ENCODE results near the gene SUSD4.

SUSD4 gene

DNA sequence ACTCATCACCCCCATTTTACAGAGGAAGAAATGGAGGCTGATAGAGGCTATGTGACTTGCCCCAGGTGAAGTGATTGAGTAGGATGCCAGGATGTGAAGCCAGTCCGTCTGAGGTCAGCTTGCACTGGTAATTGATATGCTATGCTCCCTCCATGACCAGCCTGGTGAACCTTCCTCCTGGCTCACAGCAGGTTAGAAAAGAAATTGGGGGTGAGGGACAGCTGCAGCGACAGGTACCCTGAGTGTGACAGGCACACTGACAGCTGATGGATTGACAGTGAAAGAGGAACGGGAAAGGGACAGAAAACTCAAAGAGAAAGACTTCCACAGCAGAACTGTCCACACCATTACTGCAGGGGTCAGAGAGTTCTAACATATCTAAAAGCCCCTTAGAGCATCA is 102.1 kb downstream of the SUSD4 start:
- POLR2A ChIA-PET = no interaction called here
- CTCF ChIA-PET = no interaction called here
- no peak overlapping the region for H3K4me3 ChIP-seq (ENCODE audit: low read depth, low read length)
- no peak for DNase-seq (ENCODE audit: low read depth, low spot score)
- TF ChIP-seq, protein P1, sequence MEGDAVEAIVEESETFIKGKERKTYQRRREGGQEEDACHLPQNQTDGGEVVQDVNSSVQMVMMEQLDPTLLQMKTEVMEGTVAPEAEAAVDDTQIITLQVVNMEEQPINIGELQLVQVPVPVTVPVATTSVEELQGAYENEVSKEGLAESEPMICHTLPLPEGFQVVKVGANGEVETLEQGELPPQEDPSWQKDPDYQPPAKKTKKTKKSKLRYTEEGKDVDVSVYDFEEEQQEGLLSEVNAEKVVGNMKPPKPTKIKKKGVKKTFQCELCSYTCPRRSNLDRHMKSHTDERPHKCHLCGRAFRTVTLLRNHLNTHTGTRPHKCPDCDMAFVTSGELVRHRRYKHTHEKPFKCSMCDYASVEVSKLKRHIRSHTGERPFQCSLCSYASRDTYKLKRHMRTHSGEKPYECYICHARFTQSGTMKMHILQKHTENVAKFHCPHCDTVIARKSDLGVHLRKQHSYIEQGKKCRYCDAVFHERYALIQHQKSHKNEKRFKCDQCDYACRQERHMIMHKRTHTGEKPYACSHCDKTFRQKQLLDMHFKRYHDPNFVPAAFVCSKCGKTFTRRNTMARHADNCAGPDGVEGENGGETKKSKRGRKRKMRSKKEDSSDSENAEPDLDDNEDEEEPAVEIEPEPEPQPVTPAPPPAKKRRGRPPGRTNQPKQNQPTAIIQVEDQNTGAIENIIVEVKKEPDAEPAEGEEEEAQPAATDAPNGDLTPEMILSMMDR (IDR thresholded peaks at IDR 0.05; ENCODE audit: insufficient read depth, low read length, missing control alignments) = no peak

DNA sequence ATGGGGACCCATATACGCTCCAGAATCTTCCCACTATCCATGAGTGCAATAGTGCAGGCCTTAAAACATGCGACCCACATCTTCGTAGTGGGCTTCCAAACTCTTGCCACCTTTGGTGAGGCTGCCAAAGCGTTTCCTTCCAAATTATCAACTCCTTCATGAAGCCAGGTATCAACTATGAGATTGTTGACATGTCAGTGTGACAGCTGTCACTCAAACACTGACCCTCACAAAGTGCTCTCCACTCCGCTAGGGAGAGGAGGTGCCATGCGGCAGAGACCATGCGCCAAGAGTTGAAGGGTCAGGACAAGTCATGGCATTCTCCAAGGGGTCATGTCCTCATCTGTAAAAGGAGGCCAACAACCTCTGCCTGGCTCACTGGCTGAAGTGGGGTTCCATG is 103.3 kb downstream of the SUSD4 start:
- DNase-seq (ENCODE audit: low read depth, low spot score) = no peak
- TF ChIP-seq, protein P1 (IDR thresholded peaks at IDR 0.05; ENCODE audit: insufficient read depth, low read length, missing control alignments) = no peak
- ChIA-PET POLR2A (no interaction called here), CTCF (interaction anchor here (1.7 kb wide), 1 partner anchor 127 kb away, joined by 4 read pairs; no protein-coding TSS in a partner anchor)
- H3K4me3 ChIP-seq (ENCODE audit: low read depth, low read length) = no peak overlapping the region

DNA sequence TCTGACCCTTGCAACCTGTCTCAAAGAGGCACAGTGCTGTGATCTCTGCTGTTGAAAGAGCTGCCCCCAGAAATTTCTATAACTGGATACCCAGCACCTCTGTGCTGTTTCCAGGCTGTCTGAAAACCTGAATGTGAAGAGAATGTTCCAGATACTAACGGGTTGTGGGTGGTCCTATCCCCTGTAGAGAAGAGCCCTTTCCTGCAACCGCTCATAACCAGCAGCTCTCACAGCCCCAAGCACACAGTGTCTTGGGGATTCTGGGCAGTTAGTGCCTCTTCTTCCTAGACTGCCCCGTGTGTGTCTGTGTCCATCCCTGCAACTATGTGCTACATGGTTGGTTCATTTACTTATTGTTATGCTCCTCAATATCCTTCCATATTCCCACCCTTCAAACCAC is 104.5 kb downstream of the SUSD4 start:
- TF ChIP-seq, protein P1 (IDR thresholded peaks at IDR 0.05; ENCODE audit: insufficient read depth, low read length, missing control alignments) = no peak
- no peak for DNase-seq (ENCODE audit: low read depth, low spot score)
- no peak overlapping the region for H3K4me3 ChIP-seq (ENCODE audit: low read depth, low read length)
- ChIA-PET CTCF (interaction anchor here (1.7 kb wide), 1 partner anchor 126 kb away, joined by 4 read pairs; no protein-coding TSS in a partner anchor), POLR2A (no interaction called here)

DNA sequence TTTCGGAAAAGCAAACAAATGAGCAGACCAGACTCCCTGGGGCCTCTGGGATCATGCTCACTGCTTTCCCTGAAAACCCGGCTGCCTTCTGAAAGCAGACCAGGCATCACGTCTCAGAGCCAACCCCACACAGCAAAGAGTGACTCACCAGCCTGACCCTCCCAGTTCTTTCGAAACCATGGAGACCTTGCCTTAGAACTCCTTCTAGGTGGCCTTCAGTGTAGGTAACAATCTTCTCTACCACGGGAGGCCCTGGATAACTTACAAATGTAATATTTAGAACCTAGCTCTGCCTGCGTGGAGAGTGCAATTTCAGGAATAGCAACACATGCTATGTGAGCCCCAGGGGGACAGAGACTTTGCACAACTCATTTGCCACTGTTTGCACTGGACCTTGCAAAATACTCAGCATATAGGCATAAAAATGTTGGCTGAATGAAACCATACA is 105.2 kb downstream of the SUSD4 start:
- no peak overlapping the region for H3K4me3 ChIP-seq (ENCODE audit: low read depth, low read length)
- POLR2A ChIA-PET = no interaction called here
- TF ChIP-seq, protein P1 (IDR thresholded peaks at IDR 0.05; ENCODE audit: insufficient read depth, low read length, missing control alignments) = no peak
- CTCF ChIA-PET = no interaction called here
- DNase-seq (ENCODE audit: low read depth, low spot score) = no peak

DNA sequence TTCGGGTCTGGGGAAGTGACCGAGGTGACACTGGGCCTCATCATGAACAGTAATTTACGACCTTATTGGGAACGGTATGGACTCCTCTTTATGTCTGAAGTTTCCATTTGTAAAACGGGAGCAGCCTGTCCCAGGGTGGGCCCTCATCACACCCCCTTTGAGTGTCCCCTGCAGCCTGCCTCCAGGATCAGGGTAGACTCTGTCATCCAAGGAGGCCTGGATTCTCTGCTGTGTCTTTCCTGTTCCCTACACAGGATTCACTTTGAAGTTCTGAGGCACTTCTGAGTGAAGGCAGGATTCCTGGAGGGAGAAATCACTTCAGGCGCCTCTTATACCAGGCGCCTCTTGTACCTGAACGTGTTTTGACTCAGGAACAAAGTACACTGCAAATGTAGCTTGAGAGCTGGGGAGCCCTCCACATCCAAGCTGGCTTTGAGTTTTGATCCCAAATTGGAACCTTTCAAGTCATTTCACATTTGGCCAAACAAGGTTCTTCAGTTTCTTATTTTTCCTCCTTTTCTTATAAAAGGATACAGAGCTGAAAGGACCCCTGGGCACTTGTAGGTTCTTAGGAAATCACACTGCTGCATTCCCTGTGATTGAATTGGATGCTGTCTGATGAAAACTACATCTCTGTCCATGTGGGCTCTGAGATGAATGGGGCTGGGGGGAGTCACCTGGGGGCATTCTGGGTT is 106.0 kb downstream of the SUSD4 start:
- POLR2A ChIA-PET = no interaction called here
- no peak overlapping the region for H3K4me3 ChIP-seq (ENCODE audit: low read depth, low read length)
- no peak for DNase-seq (ENCODE audit: low read depth, low spot score)
- CTCF ChIA-PET = no interaction called here
- TF ChIP-seq, protein P1 (IDR thresholded peaks at IDR 0.05; ENCODE audit: insufficient read depth, low read length, missing control alignments) = no peak

DNA sequence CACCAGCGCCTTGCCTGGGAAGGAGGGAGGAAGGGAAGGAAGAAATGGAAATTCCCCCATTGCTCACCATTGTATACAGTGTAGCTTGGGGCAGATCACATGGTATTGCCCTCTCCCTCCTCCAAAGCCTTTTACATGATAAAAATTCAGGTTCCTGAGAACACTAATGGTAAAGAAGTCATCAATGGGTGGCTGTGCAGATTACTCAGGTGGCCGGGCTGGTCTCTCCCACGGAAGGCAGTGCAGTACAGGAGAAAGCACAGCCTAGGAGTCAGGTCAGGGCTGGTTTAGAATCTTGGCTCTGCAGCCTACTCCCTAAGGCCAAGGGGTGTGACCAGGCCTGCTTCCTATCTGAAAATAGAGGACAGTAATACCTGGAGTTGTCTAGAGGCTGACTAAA is 107.9 kb downstream of the SUSD4 start:
- TF ChIP-seq, protein P1 (IDR thresholded peaks at IDR 0.05; ENCODE audit: insufficient read depth, low read length, missing control alignments) = no peak
- POLR2A ChIA-PET = no interaction called here
- CTCF ChIA-PET = interaction anchor here (1.0 kb wide), 1 partner anchor 123 kb away, joined by 4 read pairs; no protein-coding TSS in a partner anchor

More for the DNA sequence above, 107.9 kb downstream of the SUSD4 start:
- no peak overlapping the region for H3K4me3 ChIP-seq (ENCODE audit: low read depth, low read length)
- DNase-seq (ENCODE audit: low read depth, low spot score) = no peak

Data from AG04449 (cell line).